PC-9 (cell line): Measurements from ENCODE around the gene SPDYE2B. TPM values are rescaled to one million over a fixed set of nuclear protein-coding genes. Genes with fewer than 3 reads are reported as not detected.
"Not testable (repeated sequence)": the region's sequence is repeated elsewhere in the genome, so short reads cannot be mapped to it uniquely, and the experiment has no call there.

Source experiments
- BruUV-seq: library from RNA; stranded (reverse); fragments of 400-500 nt; replicated peaks from 2 replicates; lab custom pipeline; 2021; lab: Mats Ljungman, UMichigan
- CTCF ChIA-PET: fragments of 300-600 bp; sonication (Branson Sonifier 250); formaldehyde crosslinking; loops from one replicate; lab custom pipeline; 2022; ENCODE audit warnings: antibody characterized with exemption; lab: Charles Lee
- POLR2A ChIA-PET: fragments of 300-600 bp; sonication (Branson Sonifier 250); formaldehyde crosslinking; loops from one replicate; lab custom pipeline; 2022; ENCODE audit warnings: antibody characterized with exemption; ENCODE audit not compliant: unreplicated experiment; lab: Charles Lee
- DNase-seq, 2 experiments: peaks; one replicate each; pipeline versions ENCODE4 v3.0.0 to v3.0.0-alpha.2; 2015 to 2022; ENCODE audit warnings: mixed read lengths in 1 of 2
- H2AFZ ChIP-seq: fragments of 200-600 bp; sonication (generic); 2 replicates; pipeline ENCODE4 v1.8.1; 2017; ENCODE audit warnings: antibody characterized with exemption
- H3F3A ChIP-seq: fragments of 200-600 bp; sonication (generic); 2 replicates; pipeline ENCODE4 v1.8.1; 2017; ENCODE audit warnings: antibody characterized with exemption, mild to moderate bottlenecking, low read depth; ENCODE audit not compliant: insufficient read depth
- H3K27ac ChIP-seq: fragments of 200-600 bp; sonication (generic); 2 replicates; pipeline ENCODE4 v1.6.1; 2016; ENCODE audit warnings: mixed run types
- H3K27me3 ChIP-seq: fragments of 200-600 bp; sonication (generic); 2 replicates; pipeline ENCODE4 v1.6.1; 2016; ENCODE audit warnings: low read depth, mixed run types; ENCODE audit not compliant: insufficient read depth
- H3K36me3 ChIP-seq: fragments of 200-600 bp; sonication (generic); 2 replicates; pipeline ENCODE4 v1.6.1; 2016; ENCODE audit warnings: low read depth, mixed run types
- H3K4me1 ChIP-seq: fragments of 200-600 bp; sonication (generic); replicated peaks from 2 replicates; pipeline ENCODE4 v1.6.1; 2016; ENCODE audit warnings: mixed run types; ENCODE audit not compliant: insufficient read depth
- H3K4me2 ChIP-seq: fragments of 200-600 bp; sonication (generic); 2 replicates; pipeline ENCODE4 v1.6.1; 2017; ENCODE audit warnings: mixed run types
- H3K4me3 ChIP-seq: fragments of 200-600 bp; sonication (generic); 2 replicates; pipeline ENCODE4 v1.6.1; 2016; ENCODE audit warnings: mixed run types
- H3K79me2 ChIP-seq: fragments of 200-600 bp; sonication (generic); 2 replicates; pipeline ENCODE4 v1.6.1; 2017; ENCODE audit warnings: low read depth, mixed run types
- H3K9me2 ChIP-seq: fragments of 200-600 bp; sonication (generic); 2 replicates; pipeline ENCODE4 v1.8.1; 2017; ENCODE audit warnings: mild to moderate bottlenecking; ENCODE audit not compliant: insufficient read depth
- H3K9me3 ChIP-seq: fragments of 200-600 bp; sonication (generic); 2 replicates; pipeline ENCODE4 v1.8.1; 2016; ENCODE audit warnings: low read depth; ENCODE audit not compliant: insufficient read depth
- H4K20me1 ChIP-seq: fragments of 200-600 bp; sonication (generic); 2 replicates; pipeline ENCODE4 v1.8.1; 2017; ENCODE audit not compliant: insufficient read depth
- intact Hi-C: fragments of 100-400 bp; cut with micrococcal nuclease; formaldehyde crosslinking; loops from one replicate; pipeline ENCODE4 v1.10.0; 2022; ENCODE audit not compliant: unreplicated experiment
- total RNA-seq: library from RNA; stranded (reverse); gene quantifications from 2 replicates; pipeline ENCODE4 v1.2.3, GENCODE V29; 2021

The SPDYE2B gene
- total RNA-seq, 1 experiment from 2014 or later: not detected

DNA sequence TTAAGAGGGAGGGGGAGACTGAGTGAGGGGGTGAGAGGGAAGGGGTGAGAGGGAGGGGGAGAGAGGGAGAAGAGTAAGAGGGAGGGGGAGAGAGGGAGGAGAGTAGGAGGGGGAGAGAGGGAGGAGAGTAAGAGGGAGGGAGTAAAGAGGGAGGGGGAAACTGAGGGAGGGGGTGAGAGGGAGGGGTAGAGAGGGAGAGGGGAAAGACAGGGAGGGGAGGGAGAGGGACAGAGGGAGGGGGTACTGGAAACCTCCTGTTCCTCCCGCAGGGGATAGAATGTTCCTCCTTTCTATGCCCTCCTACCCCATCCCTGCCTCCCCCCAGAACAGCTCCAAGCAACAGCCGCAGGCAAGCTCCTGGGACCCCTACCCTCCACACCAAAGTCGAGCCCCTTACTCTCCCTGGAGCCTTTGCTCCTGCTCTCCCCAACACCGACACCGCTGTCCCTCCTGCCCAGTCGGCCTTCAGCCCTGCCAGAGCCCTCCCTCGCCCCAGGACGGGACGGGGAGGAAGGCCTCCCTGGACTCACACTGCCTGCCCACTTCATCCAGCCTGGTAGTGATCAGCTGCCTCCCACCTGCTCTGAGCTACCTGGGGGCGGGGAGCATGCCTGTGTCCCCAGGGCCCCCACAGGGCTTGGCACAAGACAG is 38.3 kb upstream of the SPDYE2B start:
- DNase-seq, H3K79me2 ChIP-seq, BruUV-seq, H3K9me2 ChIP-seq, H3F3A ChIP-seq, intact Hi-C loops, H3K9me3 ChIP-seq, POLR2A ChIA-PET, H3K27me3 ChIP-seq, H2AFZ ChIP-seq, CTCF ChIA-PET, H3K4me1 ChIP-seq, H3K27ac ChIP-seq, H4K20me1 ChIP-seq, H3K4me3 ChIP-seq, H3K4me2 ChIP-seq, H3K36me3 ChIP-seq: not testable (repeated sequence)

DNA sequence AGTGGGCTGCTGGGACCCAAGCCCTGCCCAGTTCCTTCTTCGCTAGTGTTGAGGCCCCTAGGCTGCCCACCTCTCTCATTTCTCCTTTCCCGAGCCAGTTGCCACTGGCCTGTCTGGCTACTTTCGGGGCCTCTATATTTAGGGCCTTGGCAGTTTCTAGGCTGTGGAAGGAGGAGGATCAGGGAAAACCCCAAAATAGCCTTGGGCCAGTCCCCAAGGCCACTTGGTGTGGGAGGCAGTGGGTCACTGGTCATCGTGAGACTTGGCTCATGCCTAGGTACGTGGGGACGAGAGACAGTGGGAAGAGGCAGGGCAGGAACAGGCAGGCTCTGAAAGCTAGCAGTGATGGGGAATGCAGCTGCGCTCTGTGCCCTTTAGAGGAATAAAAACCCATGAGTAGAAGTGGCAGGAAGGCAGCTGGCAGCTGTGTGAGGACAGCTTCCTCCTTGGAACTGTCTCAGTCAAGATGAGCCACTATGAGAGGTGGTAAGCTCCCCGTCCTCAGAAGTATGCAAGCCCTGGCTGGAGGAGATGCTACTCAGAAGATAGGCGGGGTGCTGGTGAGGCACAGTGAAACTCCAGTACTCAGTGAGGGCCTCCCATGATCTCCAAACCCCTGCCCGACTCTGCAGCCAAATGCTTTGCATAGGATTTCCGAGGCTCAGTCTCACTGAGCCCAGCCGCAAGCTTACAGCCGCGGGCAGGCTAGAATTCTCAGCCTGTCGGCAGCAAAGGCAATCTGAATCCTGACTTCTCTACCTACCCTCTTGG is 36.4 kb upstream of the SPDYE2B start:
- H3K4me1 ChIP-seq, POLR2A ChIA-PET, H3K9me3 ChIP-seq, H3K27me3 ChIP-seq, DNase-seq, H3K36me3 ChIP-seq, CTCF ChIA-PET, intact Hi-C loops, BruUV-seq, H3K9me2 ChIP-seq, H3K27ac ChIP-seq, H3F3A ChIP-seq, H3K4me2 ChIP-seq, H4K20me1 ChIP-seq, H3K4me3 ChIP-seq, H2AFZ ChIP-seq, H3K79me2 ChIP-seq: not testable (repeated sequence)

DNA sequence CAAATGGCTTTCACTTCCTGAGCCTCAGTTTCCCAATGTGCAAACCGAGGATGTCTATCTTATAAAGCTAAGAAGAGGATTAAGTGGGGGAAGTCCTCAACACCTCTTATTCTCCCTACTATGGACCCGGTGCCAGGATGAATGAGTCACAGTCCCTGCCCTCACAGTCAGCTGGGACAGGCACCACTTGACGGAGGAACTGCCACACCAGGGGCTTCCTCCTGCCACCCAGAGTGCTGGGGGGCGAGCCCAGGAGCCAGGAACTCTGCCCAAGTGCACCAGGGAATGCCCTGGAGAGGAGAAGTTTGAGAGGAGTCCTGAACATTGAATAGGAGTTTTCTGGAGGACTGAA is 35.8 kb upstream of the SPDYE2B start:
- intact Hi-C loops, H2AFZ ChIP-seq, H3K27me3 ChIP-seq, H3K4me2 ChIP-seq, H3K9me2 ChIP-seq, H3K36me3 ChIP-seq, DNase-seq, H3K9me3 ChIP-seq, H3K4me1 ChIP-seq, H3K27ac ChIP-seq, H3K79me2 ChIP-seq, H3F3A ChIP-seq, H3K4me3 ChIP-seq, H4K20me1 ChIP-seq, BruUV-seq, POLR2A ChIA-PET, CTCF ChIA-PET: not testable (repeated sequence)

DNA sequence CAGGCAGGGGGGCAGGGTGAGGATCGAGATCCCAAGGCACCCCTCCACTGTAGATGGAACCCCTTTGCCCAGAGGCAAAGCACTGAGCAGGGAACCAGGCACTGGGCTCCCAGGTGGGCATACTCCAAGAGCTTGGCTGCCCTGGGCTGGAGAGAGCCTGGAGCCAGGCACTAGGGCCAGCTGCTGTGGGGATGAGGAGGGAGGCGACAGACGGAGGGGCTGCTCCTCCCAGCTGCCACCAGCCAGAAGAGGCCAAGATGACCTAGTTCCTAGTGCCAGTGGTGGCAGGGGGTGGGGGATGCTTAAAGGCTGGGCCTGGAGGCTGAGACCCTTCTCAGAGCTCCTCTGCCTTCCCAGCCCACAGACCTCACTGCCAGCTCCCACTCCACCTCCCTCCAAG is 35.2 kb upstream of the SPDYE2B start:
- H3F3A ChIP-seq, H3K4me1 ChIP-seq, H3K9me3 ChIP-seq, intact Hi-C loops, H3K9me2 ChIP-seq, H4K20me1 ChIP-seq, DNase-seq, H3K79me2 ChIP-seq, H3K36me3 ChIP-seq, H2AFZ ChIP-seq, H3K4me3 ChIP-seq, CTCF ChIA-PET, H3K27ac ChIP-seq, H3K27me3 ChIP-seq, BruUV-seq, H3K4me2 ChIP-seq, POLR2A ChIA-PET: not testable (repeated sequence)

DNA sequence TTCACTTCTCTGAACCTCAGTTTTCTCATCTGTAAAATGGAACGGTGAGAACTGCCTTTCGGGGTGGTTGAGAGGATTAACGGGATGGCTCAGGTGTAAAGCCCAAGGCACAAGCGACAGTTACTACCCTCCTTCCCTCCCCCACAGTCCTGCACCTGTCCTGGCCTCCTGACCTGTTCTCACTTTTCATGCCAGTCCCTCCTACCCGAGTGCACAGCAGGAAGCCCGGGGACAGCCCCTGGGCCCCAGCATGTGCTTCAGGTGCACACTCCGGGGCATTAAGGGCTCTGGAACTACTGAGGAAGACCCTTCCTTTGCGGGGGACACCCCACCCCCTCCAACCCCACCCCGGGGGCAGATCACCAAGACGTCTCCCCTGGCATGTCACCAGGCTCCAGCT is 34.2 kb upstream of the SPDYE2B start:
- DNase-seq, H2AFZ ChIP-seq, H3K79me2 ChIP-seq, POLR2A ChIA-PET, CTCF ChIA-PET, H3K36me3 ChIP-seq, H3K27me3 ChIP-seq, H3K4me3 ChIP-seq, H3K27ac ChIP-seq, H3F3A ChIP-seq, H4K20me1 ChIP-seq, H3K9me2 ChIP-seq, H3K4me2 ChIP-seq, H3K9me3 ChIP-seq, intact Hi-C loops, H3K4me1 ChIP-seq: not testable (repeated sequence)
- TSS peak; percentile 21 for BruUV-seq

DNA sequence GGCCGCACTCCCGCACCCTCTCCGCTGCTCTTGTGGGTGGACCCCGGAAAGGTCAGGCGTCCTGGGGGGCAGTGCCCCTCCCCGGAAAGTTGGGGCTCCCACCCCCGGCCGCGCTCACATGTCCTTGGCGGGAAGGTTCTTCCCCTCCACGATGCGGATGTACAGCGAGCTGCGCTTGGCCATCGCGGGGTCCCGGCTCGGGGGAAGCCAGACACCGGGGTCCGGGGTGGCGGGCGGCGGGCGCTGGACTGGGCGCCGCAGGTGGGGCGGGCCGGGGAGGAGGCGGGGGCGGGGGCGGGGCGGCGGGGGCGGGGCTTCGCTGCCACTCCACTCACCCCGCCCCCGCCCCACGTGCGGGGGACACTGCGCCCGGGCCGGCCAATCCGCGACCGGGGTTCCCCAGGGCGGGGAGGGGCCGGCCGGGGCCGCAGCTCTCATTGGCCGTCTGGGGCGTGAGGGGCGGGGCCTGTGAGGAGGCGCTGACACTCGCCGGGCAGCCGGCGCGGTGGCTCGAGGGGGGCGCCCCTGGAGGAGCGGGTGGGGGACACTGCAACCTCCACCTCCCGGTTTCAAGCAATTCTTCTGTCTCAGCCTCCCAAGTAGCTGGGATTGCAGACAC is 33.5 kb upstream of the SPDYE2B start, which contains the start of gene RASA4:
Gene RASA4, minus strand, starts transcription at position 250 of the 619 bp plus-strand sequence. Its CDS starts 67 bp downstream, at position 183.
- peak within 1 kb of the TSS; percentile 66 for H3K4me2 ChIP-seq
- H3F3A ChIP-seq, H3K4me1 ChIP-seq, H3K9me2 ChIP-seq, CTCF ChIA-PET, H2AFZ ChIP-seq, POLR2A ChIA-PET, H3K9me3 ChIP-seq, H3K27ac ChIP-seq, H3K79me2 ChIP-seq, H3K36me3 ChIP-seq, H3K4me3 ChIP-seq, H4K20me1 ChIP-seq, intact Hi-C loops, H3K27me3 ChIP-seq, BruUV-seq: not testable (repeated sequence)
- peak; percentile 27 to 43 for DNase-seq

DNA sequence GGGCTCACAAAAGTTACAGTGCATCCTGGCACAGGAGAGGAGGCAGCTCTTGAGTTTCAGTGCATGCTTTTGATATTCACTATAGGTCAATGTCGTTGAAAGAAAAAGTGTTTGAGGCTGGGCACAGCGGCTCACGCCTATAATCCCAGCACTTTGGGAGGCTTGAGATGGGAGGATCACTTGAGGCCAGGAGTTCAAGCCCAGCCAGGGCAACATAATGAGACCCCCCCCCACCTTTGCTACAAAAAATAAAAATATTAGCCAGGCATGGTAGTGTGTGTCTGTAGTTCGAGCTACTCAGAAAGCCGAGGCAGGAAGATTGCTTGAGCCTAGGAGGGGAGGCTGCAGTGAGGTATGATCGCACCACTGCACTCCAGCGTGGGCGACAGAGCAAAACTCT is 32.0 kb upstream of the SPDYE2B start:
- POLR2A ChIA-PET, H3K27ac ChIP-seq, H3K9me2 ChIP-seq, DNase-seq, H3K4me2 ChIP-seq, H4K20me1 ChIP-seq, BruUV-seq, H3K36me3 ChIP-seq, H3K4me3 ChIP-seq, H3F3A ChIP-seq, H3K79me2 ChIP-seq, intact Hi-C loops, H2AFZ ChIP-seq, CTCF ChIA-PET, H3K27me3 ChIP-seq, H3K9me3 ChIP-seq, H3K4me1 ChIP-seq: not testable (repeated sequence)
